HepG2 (cell line): ENCODE results near the gene MIA3. TPM values are rescaled to one million over a fixed set of nuclear protein-coding genes. Genes with fewer than 3 reads are reported as not detected.

ENCODE experiments used
- AHR ChIP-seq: IDR thresholded peaks from 2 replicates; pipeline ENCODE4 v1.6.1; 2018; ENCODE audit warnings: missing genetic modification reagents, missing compliant biosample characterization
- ARNT ChIP-seq: fragments of 450-650 bp; IDR thresholded peaks from 2 replicates; pipeline ENCODE4 v1.6.1; 2017
- CCDC6 ChIP-seq: sonication (generic); formaldehyde crosslinking; IDR thresholded peaks from 2 replicates; pipeline ENCODE4 v1.8.1; 2022; ENCODE audit warnings: mild to moderate bottlenecking, missing genetic modification reagents, moderate library complexity
- E2F5 ChIP-seq: sonication (generic); formaldehyde crosslinking; conservative IDR thresholded peaks from 2 replicates; pipeline ENCODE4 v1.4.0; 2020; ENCODE audit warnings: missing genetic modification reagents
- ETV5 ChIP-seq: IDR thresholded peaks from 2 replicates; pipeline ENCODE4 v1.6.1; 2018; ENCODE audit warnings: missing biosample characterization, missing genetic modification reagents, inconsistent platforms, borderline replicate concordance
- HCFC1 ChIP-seq: fragments of 150-350 bp; IDR thresholded peaks from 2 replicates; pipeline ENCODE4 v1.6.1; 2014; ENCODE audit warnings: low read depth, low read length
- NCOR1 ChIP-seq: fragments of 200-600 bp; sonication (generic); IDR thresholded peaks from 2 replicates; pipeline ENCODE4 v1.7.0; 2017; ENCODE audit warnings: antibody characterized with exemption, low read length, borderline replicate concordance
- POLR2AphosphoS5 ChIP-seq: IDR thresholded peaks from 2 replicates; pipeline ENCODE4 v1.6.1; 2012; ENCODE audit warnings: low read depth, low read length
- RNF2 ChIP-seq: fragments of 450-650 bp; conservative IDR thresholded peaks from 2 replicates; pipeline ENCODE4 v1.6.1; 2016; ENCODE audit warnings: low read depth
- SRSF1 ChIP-seq: fragments of 200-400 bp; formaldehyde crosslinking; optimal IDR thresholded peaks from 2 replicates; pipeline ENCODE3; 2017; ENCODE audit warnings: mild to moderate bottlenecking, low read depth, low read length, moderate library complexity
- ZFAT ChIP-seq: sonication (generic); formaldehyde crosslinking; conservative IDR thresholded peaks from 2 replicates; pipeline ENCODE4 v1.8.1; 2023; ENCODE audit warnings: missing genetic modification reagents, inconsistent platforms
- ZNF138 ChIP-seq: sonication (generic); formaldehyde crosslinking; IDR thresholded peaks from 2 replicates; pipeline ENCODE4 v1.5.0; 2020; ENCODE audit warnings: mild to moderate bottlenecking, low read depth, missing genetic modification reagents
- ZNF468 ChIP-seq: sonication (generic); formaldehyde crosslinking; IDR thresholded peaks from 2 replicates; pipeline ENCODE4 v1.8.0; 2022; ENCODE audit warnings: mild to moderate bottlenecking, moderate library complexity, missing genetic modification reagents
- ZNF619 ChIP-seq: sonication (generic); formaldehyde crosslinking; IDR thresholded peaks from 2 replicates; pipeline ENCODE4 v1.4.0; 2020; ENCODE audit warnings: mild to moderate bottlenecking, missing genetic modification reagents
- ZNF709 ChIP-seq: sonication (generic); formaldehyde crosslinking; IDR thresholded peaks from 2 replicates; pipeline ENCODE4 v1.5.0; 2020; ENCODE audit warnings: mild to moderate bottlenecking, missing genetic modification reagents
- ZSCAN20 ChIP-seq: sonication (generic); formaldehyde crosslinking; IDR thresholded peaks from 2 replicates; pipeline ENCODE4 v1.4.0; 2020; ENCODE audit warnings: missing genetic modification reagents, mild to moderate bottlenecking, borderline replicate concordance
- polyA plus RNA-seq, 8 experiments: library from polyadenylated mRNA; depleted of rRNA in 3 of 8; stranded (reverse) in 7 of 8; unstranded in 1 of 8; fragments of >200 nt; fragmentation: Illumina TruSeq in 4 of 8; extraction: Trizol in 4 of 8; gene quantifications; 2 replicates each; pipeline versions ENCODE4 v1.2.1 to v1.2.3, GENCODE V29; 2011 to 2016; ENCODE audit warnings: low read depth in 4 of 8, missing spikeins in 1 of 8, mixed read lengths in 1 of 8; ENCODE audit not compliant: insufficient read depth in 1 of 8
- total RNA-seq, 5 experiments: library from RNA; depleted of rRNA; stranded (reverse); fragments of >200 nt; fragmentation: Illumina TruSeq; extraction: Trizol; gene quantifications; 2 replicates each; pipeline ENCODE4 v1.2.3, GENCODE V29; 2016; ENCODE audit warnings: low read depth in 1 of 5
- TF ChIP-seq, protein P1 (sequence below): sonication (generic); formaldehyde crosslinking; conservative IDR thresholded peaks from 2 replicates; pipeline ENCODE4 v1.4.0; 2020; ENCODE audit warnings: missing genetic modification reagents
- TF ChIP-seq, protein P2 (sequence below): sonication (generic); formaldehyde crosslinking; IDR thresholded peaks from 2 replicates; pipeline ENCODE4 v1.4.0; 2020; ENCODE audit warnings: mild to moderate bottlenecking, missing genetic modification reagents, borderline replicate concordance
- TF ChIP-seq, protein P3 (sequence below), 2 experiments: fragments of 450-650 bp in 1 of 2; sonication (generic) in 1 of 2; formaldehyde crosslinking; IDR thresholded peaks; 2 replicates each; pipeline versions ENCODE4 v1.5.0 to v1.8.0; 2020 to 2022; ENCODE audit warnings: mild to moderate bottlenecking in 1 of 2, missing genetic modification reagents in 1 of 2
- TF ChIP-seq, protein P4 (sequence below): sonication (generic); formaldehyde crosslinking; IDR thresholded peaks from 2 replicates; pipeline ENCODE4 v1.8.1; 2022; ENCODE audit warnings: mild to moderate bottlenecking, missing genetic modification reagents

MIA3 gene
- total and polyA plus RNA-seq, 2 of the 13 experiments (the other 11 are each of a cell fraction or from before 2014, with no cell fraction given), result 45.6 to 48.7 TPM

DNA sequence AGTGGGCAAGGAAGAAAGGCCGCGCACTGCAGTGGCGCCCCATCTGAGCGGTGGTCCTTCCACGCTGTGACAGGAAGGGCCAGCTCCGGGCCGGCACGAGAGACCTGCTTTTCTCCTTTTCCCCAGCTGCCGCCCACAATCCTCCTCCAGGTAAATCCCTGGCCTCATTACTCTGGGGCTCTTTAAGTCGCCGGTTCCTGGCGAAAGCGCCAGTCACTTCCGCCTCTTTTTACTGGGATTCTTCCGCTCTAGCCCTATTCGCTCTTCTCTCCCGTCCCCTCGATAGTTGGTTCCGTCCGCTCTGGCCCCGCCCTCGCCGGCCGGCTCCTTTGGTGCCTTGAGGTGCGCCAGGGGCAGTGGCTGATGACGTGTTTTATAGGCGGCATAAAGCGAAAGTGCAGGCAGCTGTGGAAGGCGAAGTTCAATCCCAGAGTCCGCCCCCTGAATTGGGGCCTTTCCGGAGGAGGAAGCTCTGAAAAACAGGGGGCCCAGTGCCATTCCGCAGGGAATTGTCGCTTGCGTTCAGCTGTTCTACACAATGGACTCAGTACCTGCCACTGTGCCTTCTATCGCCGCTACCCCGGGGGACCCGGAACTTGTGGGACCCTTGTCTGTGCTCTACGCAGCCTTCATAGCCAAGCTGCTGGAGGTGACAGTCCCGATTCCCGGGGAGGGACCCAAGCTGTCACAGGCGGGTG, 26.2 kb downstream of the MIA3 start (continued):
- TF ChIP-seq E2F5 (CRISPR knock-in tag), result no peak
- TF ChIP-seq ZNF138 (CRISPR knock-in tag), result no peak
- TF ChIP-seq ZNF468 (CRISPR knock-in tag), result no peak
- peak; percentile 89 for TF ChIP-seq ETV5 (CRISPR knock-in tag)
- TF ChIP-seq ZFAT (CRISPR knock-in tag), result peak; percentile 68; the same call in 1 of the 2 replicates
- peak; percentile 64 for TF ChIP-seq SRSF1
- no peak for TF ChIP-seq NCOR1
- TF ChIP-seq POLR2AphosphoS5, result peak; percentile 72
- TF ChIP-seq, protein P1, sequence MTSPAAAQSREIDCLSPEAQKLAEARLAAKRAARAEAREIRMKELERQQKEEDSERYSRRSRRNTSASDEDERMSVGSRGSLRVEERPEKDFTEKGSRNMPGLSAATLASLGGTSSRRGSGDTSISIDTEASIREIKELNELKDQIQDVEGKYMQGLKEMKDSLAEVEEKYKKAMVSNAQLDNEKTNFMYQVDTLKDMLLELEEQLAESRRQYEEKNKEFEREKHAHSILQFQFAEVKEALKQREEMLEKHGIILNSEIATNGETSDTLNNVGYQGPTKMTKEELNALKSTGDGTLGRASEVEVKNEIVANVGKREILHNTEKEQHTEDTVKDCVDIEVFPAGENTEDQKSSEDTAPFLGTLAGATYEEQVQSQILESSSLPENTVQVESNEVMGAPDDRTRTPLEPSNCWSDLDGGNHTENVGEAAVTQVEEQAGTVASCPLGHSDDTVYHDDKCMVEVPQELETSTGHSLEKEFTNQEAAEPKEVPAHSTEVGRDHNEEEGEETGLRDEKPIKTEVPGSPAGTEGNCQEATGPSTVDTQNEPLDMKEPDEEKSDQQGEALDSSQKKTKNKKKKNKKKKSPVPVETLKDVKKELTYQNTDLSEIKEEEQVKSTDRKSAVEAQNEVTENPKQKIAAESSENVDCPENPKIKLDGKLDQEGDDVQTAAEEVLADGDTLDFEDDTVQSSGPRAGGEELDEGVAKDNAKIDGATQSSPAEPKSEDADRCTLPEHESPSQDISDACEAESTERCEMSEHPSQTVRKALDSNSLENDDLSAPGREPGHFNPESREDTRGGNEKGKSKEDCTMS (CRISPR knock-in tag), result no peak
- no peak for TF ChIP-seq CCDC6 (CRISPR knock-in tag)
- no peak for TF ChIP-seq AHR (CRISPR knock-in tag)
- TF ChIP-seq, protein P2, sequence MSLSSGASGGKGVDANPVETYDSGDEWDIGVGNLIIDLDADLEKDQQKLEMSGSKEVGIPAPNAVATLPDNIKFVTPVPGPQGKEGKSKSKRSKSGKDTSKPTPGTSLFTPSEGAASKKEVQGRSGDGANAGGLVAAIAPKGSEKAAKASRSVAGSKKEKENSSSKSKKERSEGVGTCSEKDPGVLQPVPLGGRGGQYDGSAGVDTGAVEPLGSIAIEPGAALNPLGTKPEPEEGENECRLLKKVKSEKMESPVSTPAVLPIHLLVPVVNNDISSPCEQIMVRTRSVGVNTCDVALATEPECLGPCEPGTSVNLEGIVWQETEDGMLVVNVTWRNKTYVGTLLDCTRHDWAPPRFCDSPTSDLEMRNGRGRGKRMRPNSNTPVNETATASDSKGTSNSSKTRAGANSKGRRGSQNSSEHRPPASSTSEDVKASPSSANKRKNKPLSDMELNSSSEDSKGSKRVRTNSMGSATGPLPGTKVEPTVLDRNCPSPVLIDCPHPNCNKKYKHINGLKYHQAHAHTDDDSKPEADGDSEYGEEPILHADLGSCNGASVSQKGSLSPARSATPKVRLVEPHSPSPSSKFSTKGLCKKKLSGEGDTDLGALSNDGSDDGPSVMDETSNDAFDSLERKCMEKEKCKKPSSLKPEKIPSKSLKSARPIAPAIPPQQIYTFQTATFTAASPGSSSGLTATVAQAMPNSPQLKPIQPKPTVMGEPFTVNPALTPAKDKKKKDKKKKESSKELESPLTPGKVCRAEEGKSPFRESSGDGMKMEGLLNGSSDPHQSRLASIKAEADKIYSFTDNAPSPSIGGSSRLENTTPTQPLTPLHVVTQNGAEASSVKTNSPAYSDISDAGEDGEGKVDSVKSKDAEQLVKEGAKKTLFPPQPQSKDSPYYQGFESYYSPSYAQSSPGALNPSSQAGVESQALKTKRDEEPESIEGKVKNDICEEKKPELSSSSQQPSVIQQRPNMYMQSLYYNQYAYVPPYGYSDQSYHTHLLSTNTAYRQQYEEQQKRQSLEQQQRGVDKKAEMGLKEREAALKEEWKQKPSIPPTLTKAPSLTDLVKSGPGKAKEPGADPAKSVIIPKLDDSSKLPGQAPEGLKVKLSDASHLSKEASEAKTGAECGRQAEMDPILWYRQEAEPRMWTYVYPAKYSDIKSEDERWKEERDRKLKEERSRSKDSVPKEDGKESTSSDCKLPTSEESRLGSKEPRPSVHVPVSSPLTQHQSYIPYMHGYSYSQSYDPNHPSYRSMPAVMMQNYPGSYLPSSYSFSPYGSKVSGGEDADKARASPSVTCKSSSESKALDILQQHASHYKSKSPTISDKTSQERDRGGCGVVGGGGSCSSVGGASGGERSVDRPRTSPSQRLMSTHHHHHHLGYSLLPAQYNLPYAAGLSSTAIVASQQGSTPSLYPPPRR, result peak; percentile 17; the same call in 1 of the 2 replicates
- no peak for TF ChIP-seq ZNF619 (CRISPR knock-in tag)
- no peak for TF ChIP-seq ZSCAN20 (CRISPR knock-in tag)
- TF ChIP-seq HCFC1, result peak; percentile 68
- no peak for TF ChIP-seq RNF2
- no peak for TF ChIP-seq ARNT
- TF ChIP-seq, protein P3, sequence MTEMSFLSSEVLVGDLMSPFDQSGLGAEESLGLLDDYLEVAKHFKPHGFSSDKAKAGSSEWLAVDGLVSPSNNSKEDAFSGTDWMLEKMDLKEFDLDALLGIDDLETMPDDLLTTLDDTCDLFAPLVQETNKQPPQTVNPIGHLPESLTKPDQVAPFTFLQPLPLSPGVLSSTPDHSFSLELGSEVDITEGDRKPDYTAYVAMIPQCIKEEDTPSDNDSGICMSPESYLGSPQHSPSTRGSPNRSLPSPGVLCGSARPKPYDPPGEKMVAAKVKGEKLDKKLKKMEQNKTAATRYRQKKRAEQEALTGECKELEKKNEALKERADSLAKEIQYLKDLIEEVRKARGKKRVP (CRISPR knock-in tag; IDR thresholded peaks at IDR 0.05), result 0 out of 4 replicates have a peak, but pooled peaks of 1 of the 2 experiments have one; percentile 50
- TF ChIP-seq, protein P4, sequence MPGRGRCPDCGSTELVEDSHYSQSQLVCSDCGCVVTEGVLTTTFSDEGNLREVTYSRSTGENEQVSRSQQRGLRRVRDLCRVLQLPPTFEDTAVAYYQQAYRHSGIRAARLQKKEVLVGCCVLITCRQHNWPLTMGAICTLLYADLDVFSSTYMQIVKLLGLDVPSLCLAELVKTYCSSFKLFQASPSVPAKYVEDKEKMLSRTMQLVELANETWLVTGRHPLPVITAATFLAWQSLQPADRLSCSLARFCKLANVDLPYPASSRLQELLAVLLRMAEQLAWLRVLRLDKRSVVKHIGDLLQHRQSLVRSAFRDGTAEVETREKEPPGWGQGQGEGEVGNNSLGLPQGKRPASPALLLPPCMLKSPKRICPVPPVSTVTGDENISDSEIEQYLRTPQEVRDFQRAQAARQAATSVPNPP (CRISPR knock-in tag), result 0 out of 2 replicates have a peak, but pooled peaks have one; percentile 76
- TF ChIP-seq ZNF709 (CRISPR knock-in tag), result no peak; the same call in 1 of the 2 replicates
